Measurements from ENCODE around the gene SLC19A1. TPM values are rescaled to one million over a fixed set of nuclear protein-coding genes. Genes with fewer than 3 reads are reported as not detected.

The SLC19A1 gene
- polyA plus RNA-seq, 1 of the 3 experiments (the other 2 are of a cell fraction) = 15.0 TPM

GRCh38 chr21:45465105-45465504 is 77.1 kb downstream of the SLC19A1 start:
- Histone ChIP-seq H3K4me3 (ENCODE audit: low read depth in 2 of 2, low read length in 1 of 2) (no peak overlapping the region), H3K79me2 (ENCODE audit: insufficient read depth) (peaks cover 94% of the 10 kb centered on the region), H4K20me1 (ENCODE audit: insufficient read depth) (peaks cover 45% of the 10 kb centered on the region), H3K9me2 (no peaks in the 10 kb centered on the region), H3K4me2 (no peak overlapping the region), H3K27ac (ENCODE audit: low read depth in 2 of 2, low read length in 1 of 2) (no peak overlapping the region), H2AFZ (ENCODE audit: low read depth) (no peak overlapping the region), H3K4me1 (ENCODE audit: control insufficient read depth in 1 of 2, insufficient read depth in 2 of 2, low read depth in 1 of 2, low read length in 1 of 2) (peaks cover 0 to 34% of the 10 kb centered on the region in 2 experiments; a peak in 1 of 4 replicates), H3K9me3 (no peaks in the 10 kb centered on the region), H3F3A (replicated peaks; ENCODE audit: insufficient read depth) (no peaks in the 10 kb centered on the region), H3K36me3 (replicated peaks in 1 of 2; ENCODE audit: control insufficient read depth in 1 of 2, insufficient read depth in 2 of 2, low read length in 1 of 2) (peaks cover 4 to 13% of the 10 kb centered on the region in 2 experiments), H3K27me3 (ENCODE audit: insufficient read depth) (no peaks in the 10 kb centered on the region), H3K9ac (no peak overlapping the region)
- TF ChIP-seq, protein P1, sequence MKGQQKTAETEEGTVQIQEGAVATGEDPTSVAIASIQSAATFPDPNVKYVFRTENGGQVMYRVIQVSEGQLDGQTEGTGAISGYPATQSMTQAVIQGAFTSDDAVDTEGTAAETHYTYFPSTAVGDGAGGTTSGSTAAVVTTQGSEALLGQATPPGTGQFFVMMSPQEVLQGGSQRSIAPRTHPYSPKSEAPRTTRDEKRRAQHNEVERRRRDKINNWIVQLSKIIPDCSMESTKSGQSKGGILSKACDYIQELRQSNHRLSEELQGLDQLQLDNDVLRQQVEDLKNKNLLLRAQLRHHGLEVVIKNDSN (IDR thresholded peaks at IDR 0.05; ENCODE audit: borderline replicate concordance, low read depth) = no peak
- DNase-seq = no peak
- POLR2A ChIA-PET = no interaction called here
- CTCF ChIA-PET = interaction anchor here (1.6 kb wide), 1 partner anchor 13 kb away, joined by 8 read pairs; no protein-coding TSS in a partner anchor
- WGBS (ENCODE audit: low lambda C conversion rate) = 96% methylated on average over 9 of the region's 16 CpGs

GRCh38 chr21:45464309-45464708 is 77.9 kb downstream of the SLC19A1 start:
- 80% methylated on average over 4 of the region's 5 CpGs for WGBS (ENCODE audit: low lambda C conversion rate)
- peaks cover under 1 to 7% of the 10 kb centered on the region in 2 experiments for H3K36me3 ChIP-seq (replicated peaks in 1 of 2; ENCODE audit: control insufficient read depth in 1 of 2, insufficient read depth in 2 of 2, low read length in 1 of 2)
- DNase-seq = no peak
- H3K4me2 ChIP-seq = no peak overlapping the region
- ChIA-PET POLR2A (no interaction called here), CTCF (interaction anchor here (0.7 to 1.9 kb wide), 2 partner anchors 14 to 25 kb away, joined by 3 to 9 read pairs; no protein-coding TSS in a partner anchor)
- no peaks in the 10 kb centered on the region for H3K9me3 ChIP-seq
- no peak overlapping the region for H3K4me3 ChIP-seq (ENCODE audit: low read depth in 2 of 2, low read length in 1 of 2)
- H3K79me2 ChIP-seq (ENCODE audit: insufficient read depth) = peaks cover 90% of the 10 kb centered on the region
- H4K20me1 ChIP-seq (ENCODE audit: insufficient read depth) = peaks cover 45% of the 10 kb centered on the region
- H3K9ac ChIP-seq = no peak overlapping the region
- peaks cover 0 to 32% of the 10 kb centered on the region in 2 experiments; a peak in 1 of 4 replicates for H3K4me1 ChIP-seq (ENCODE audit: control insufficient read depth in 1 of 2, insufficient read depth in 2 of 2, low read depth in 1 of 2, low read length in 1 of 2)
- H3F3A ChIP-seq (replicated peaks; ENCODE audit: insufficient read depth) = no peaks in the 10 kb centered on the region
- H3K27me3 ChIP-seq (ENCODE audit: insufficient read depth) = no peaks in the 10 kb centered on the region
- no peak overlapping the region for H2AFZ ChIP-seq (ENCODE audit: low read depth)
- no peak for TF ChIP-seq FOSL2 (IDR thresholded peaks at IDR 0.05; ENCODE audit: borderline replicate concordance, low read depth)
- TF ChIP-seq FOXJ3 (CRISPR knock-in tag; IDR thresholded peaks at IDR 0.05) = no peak
- no peak for TF ChIP-seq POLR2AphosphoS5 (IDR thresholded peaks at IDR 0.05; ENCODE audit: low read depth, low read length)
- no peak for TF ChIP-seq EP300 (IDR thresholded peaks at IDR 0.05; ENCODE audit: borderline replicate concordance in 1 of 2, low read depth in 1 of 2, low read length in 1 of 2)
- no peak for TF ChIP-seq REST (IDR thresholded peaks at IDR 0.05; ENCODE audit: low read depth, low read length)
- TF ChIP-seq NFIC (IDR thresholded peaks at IDR 0.05; ENCODE audit: borderline replicate concordance) = no peak
- TF ChIP-seq, protein P2, sequence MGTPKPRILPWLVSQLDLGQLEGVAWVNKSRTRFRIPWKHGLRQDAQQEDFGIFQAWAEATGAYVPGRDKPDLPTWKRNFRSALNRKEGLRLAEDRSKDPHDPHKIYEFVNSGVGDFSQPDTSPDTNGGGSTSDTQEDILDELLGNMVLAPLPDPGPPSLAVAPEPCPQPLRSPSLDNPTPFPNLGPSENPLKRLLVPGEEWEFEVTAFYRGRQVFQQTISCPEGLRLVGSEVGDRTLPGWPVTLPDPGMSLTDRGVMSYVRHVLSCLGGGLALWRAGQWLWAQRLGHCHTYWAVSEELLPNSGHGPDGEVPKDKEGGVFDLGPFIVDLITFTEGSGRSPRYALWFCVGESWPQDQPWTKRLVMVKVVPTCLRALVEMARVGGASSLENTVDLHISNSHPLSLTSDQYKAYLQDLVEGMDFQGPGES (IDR thresholded peaks at IDR 0.05; ENCODE audit: low read depth, low read length) = no peak
- no peak for TF ChIP-seq TEAD4 (IDR thresholded peaks at IDR 0.05; ENCODE audit: borderline replicate concordance, insufficient read depth)
- no peak for TF ChIP-seq SMC3 (IDR thresholded peaks at IDR 0.05; ENCODE audit: low read depth, low read length)
- no peak for TF ChIP-seq RFX5 (IDR thresholded peaks at IDR 0.05; ENCODE audit: low read length)
- no peak for TF ChIP-seq MAX (IDR thresholded peaks at IDR 0.05; ENCODE audit: low read depth)
- no peak for TF ChIP-seq GATA2 (CRISPR knock-in tag; IDR thresholded peaks at IDR 0.05)
- TF ChIP-seq MXI1 (IDR thresholded peaks at IDR 0.05; ENCODE audit: low read depth, low read length) = no peak
- no peak for TF ChIP-seq RXRA (IDR thresholded peaks at IDR 0.05; ENCODE audit: borderline replicate concordance, low read depth)
- TF ChIP-seq, protein P3, sequence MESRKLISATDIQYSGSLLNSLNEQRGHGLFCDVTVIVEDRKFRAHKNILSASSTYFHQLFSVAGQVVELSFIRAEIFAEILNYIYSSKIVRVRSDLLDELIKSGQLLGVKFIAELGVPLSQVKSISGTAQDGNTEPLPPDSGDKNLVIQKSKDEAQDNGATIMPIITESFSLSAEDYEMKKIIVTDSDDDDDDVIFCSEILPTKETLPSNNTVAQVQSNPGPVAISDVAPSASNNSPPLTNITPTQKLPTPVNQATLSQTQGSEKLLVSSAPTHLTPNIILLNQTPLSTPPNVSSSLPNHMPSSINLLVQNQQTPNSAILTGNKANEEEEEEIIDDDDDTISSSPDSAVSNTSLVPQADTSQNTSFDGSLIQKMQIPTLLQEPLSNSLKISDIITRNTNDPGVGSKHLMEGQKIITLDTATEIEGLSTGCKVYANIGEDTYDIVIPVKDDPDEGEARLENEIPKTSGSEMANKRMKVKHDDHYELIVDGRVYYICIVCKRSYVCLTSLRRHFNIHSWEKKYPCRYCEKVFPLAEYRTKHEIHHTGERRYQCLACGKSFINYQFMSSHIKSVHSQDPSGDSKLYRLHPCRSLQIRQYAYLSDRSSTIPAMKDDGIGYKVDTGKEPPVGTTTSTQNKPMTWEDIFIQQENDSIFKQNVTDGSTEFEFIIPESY (IDR thresholded peaks at IDR 0.05; ENCODE audit: borderline replicate concordance, low read depth) = no peak
- H3K27ac ChIP-seq (ENCODE audit: low read depth in 2 of 2, low read length in 1 of 2) = no peak overlapping the region
- H3K9me2 ChIP-seq = no peaks in the 10 kb centered on the region

All from SK-N-SH (cell line).